ENCODE results near the gene SYT17.
A peak's percentile ranks its signal among the peaks of the same experiment; 100 is the strongest.

SYT17 gene

DNA sequence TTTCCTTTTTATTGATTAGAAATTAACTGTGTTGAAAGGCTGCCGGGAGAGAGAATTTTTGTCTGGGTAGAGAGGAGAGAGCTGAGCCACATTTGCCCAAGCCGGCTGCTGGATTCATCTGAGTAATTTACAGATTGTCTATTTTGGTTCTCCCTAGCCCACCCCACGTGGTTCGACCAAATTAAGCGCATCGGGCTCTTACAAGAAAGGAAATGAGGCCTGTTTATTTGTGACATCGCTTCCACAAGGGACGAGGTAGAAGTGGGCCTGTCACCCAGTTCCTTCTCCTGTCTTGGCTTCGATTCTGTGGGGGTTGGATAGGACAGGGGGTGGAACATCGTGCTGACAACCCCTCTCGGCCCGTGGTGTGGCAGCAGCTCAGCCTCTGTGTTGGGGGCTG lies 42.9 kb downstream of the SYT17 start:
- DNase-seq (ENCODE audit: low read depth), result peak; percentile 76
- H3K4me3 ChIP-seq (ENCODE audit: low read depth, low read length), result peak overlapping the region; percentile 48
- TF ChIP-seq, protein P1, sequence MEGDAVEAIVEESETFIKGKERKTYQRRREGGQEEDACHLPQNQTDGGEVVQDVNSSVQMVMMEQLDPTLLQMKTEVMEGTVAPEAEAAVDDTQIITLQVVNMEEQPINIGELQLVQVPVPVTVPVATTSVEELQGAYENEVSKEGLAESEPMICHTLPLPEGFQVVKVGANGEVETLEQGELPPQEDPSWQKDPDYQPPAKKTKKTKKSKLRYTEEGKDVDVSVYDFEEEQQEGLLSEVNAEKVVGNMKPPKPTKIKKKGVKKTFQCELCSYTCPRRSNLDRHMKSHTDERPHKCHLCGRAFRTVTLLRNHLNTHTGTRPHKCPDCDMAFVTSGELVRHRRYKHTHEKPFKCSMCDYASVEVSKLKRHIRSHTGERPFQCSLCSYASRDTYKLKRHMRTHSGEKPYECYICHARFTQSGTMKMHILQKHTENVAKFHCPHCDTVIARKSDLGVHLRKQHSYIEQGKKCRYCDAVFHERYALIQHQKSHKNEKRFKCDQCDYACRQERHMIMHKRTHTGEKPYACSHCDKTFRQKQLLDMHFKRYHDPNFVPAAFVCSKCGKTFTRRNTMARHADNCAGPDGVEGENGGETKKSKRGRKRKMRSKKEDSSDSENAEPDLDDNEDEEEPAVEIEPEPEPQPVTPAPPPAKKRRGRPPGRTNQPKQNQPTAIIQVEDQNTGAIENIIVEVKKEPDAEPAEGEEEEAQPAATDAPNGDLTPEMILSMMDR (IDR thresholded peaks at IDR 0.05; ENCODE audit: insufficient read depth, low read depth, low read length, missing control alignments), result no peak

DNA sequence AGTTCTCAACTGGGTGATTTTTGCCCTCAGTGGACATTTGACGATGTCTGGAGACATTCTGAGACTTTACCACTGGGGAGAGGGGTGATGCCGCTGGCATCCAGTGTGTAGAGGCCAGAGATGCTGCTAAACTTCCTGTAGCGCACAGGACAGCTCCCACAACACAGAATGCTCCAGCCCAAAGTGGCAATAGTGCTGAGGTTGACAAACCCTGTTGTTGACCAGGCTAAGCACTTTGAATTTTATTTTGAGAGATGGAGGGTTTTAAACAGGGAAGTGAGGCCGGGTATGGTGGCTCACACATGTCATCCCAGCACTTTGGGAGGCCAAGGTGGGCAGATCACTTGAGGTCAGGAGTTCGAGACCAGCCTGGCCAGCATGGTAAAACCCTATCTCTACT lies 44.0 kb downstream of the SYT17 start:
- no peak overlapping the region for H3K4me3 ChIP-seq (ENCODE audit: low read depth, low read length)
- no peak for DNase-seq (ENCODE audit: low read depth)
- TF ChIP-seq, protein P1 (IDR thresholded peaks at IDR 0.05; ENCODE audit: insufficient read depth, low read depth, low read length, missing control alignments), result no peak

- TF ChIP-seq, protein P1 (IDR thresholded peaks at IDR 0.05; ENCODE audit: insufficient read depth, low read depth, low read length, missing control alignments), result peak; percentile 15
- DNase-seq (ENCODE audit: low read depth), result no peak
- H3K4me3 ChIP-seq (ENCODE audit: low read depth, low read length), result no peak overlapping the region
Observed at GRCh38 chr16:19213885-19214284, 45.8 kb downstream of the SYT17 start.

DNA sequence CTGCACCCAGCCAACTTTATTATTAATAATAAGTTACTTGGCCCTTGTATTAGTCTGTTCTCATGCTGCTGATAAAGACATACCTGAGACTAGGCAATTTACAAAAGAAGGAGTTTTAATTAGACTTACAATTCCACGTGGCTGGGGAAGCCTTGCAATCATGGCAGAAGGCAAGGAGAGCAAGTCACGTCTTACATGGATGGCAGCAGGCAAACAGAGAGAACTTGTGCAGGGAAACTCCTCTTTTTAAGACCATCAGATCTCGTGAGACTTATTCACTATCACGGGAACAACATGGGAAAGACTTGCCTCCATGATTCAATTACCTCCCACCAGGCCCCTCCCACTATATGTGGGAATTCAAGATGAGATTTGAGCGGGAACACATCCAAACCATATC lies 47.7 kb downstream of the SYT17 start:
- DNase-seq (ENCODE audit: low read depth), result no peak
- no peak overlapping the region for H3K4me3 ChIP-seq (ENCODE audit: low read depth, low read length)
- TF ChIP-seq, protein P1 (IDR thresholded peaks at IDR 0.05; ENCODE audit: insufficient read depth, low read depth, low read length, missing control alignments), result no peak

- DNase-seq (ENCODE audit: low read depth), result no peak
- H3K4me3 ChIP-seq (ENCODE audit: low read depth, low read length), result no peak overlapping the region
- TF ChIP-seq, protein P1 (IDR thresholded peaks at IDR 0.05; ENCODE audit: insufficient read depth, low read depth, low read length, missing control alignments), result no peak
Observed at GRCh38 chr16:19218581-19218980, 50.5 kb downstream of the SYT17 start.

DNA sequence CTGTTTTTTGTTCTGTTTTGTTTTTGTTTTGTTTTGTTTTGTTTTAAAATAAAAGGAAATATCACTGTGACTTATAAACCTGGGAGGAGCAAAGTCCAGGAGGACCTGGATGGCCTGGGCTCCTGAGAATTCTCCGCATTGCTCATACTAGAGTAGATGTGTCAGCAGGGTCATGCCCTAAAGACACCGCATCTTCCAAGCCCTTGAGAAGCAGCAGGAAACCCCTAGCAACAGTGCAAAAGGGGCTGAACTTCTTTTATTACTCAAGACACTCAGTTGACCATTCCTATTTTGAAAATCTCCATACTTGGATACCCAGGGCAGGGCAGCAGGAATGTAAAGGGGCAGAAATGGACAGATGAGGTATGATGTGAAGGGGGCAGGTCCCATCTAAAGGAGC lies 51.8 kb downstream of the SYT17 start:
- H3K4me3 ChIP-seq (ENCODE audit: low read depth, low read length), result no peak overlapping the region
- TF ChIP-seq, protein P1 (IDR thresholded peaks at IDR 0.05; ENCODE audit: insufficient read depth, low read depth, low read length, missing control alignments), result no peak
- DNase-seq (ENCODE audit: low read depth), result no peak
